Measurements from ENCODE around the gene UNG. TPM values are rescaled to one million over a fixed set of nuclear protein-coding genes. Genes with fewer than 3 reads are reported as not detected.
A peak's percentile ranks its signal among the peaks of the same experiment; 100 is the strongest.

The UNG gene
- total RNA-seq, 1 experiment from 2014 or later: 188 TPM

DNA sequence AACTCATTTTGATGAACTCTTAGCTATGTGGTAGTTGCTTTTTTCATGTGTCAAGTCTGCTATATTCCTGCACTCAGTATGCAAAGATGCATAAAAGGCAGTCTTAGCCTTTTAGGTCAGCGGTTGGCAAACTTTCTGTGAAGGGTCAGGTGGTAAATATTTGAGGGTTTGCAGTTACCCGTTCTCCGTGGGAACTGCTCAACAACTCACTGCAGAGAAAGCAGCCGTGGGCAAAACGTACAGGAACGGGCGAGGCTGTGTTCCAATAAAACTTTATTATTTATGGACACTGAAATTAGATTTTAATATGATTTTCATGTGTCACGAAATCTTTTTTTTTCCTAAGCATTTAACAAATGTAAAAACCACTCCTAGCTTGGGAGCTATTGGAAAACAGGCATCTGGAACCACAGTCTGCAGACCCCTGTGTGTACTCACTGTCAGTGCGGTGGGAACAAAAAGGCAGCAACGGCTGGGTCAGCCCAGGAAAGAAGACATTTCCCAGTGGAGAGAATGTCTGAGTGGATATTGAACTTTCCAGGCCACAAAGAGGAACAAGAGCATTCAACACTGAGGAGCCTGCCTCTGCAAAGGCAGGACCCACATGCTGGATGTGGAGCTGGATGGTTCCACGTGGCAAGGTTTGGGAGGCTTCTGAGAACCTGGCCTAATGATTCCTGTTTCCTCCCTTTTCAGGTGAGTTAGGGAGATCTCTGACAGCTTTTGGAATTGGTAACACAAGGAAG, 15.5 kb downstream of the UNG start:
- H3K4me1 ChIP-seq (ENCODE audit: insufficient read depth, low read length): peaks cover 6% of the 10 kb centered on the region; the same call in 1 of the 2 replicates
- H2BK5ac ChIP-seq (ENCODE audit: insufficient read length, low read length): no peak overlapping the region
- H2AK5ac ChIP-seq (ENCODE audit: insufficient read length, low read length): no peak overlapping the region
- no peak overlapping the region for H3K56ac ChIP-seq (ENCODE audit: insufficient read length, low read depth, low read length)
- no peaks in the 10 kb centered on the region for H3K79me2 ChIP-seq (ENCODE audit: insufficient read depth, low read length)
- no peak overlapping the region for H3K18ac ChIP-seq (ENCODE audit: insufficient read length, low read depth, low read length)
- DNase-seq: no peak
- H4K5ac ChIP-seq (ENCODE audit: insufficient read length, low read depth, low read length): no peak overlapping the region
- H3K9ac ChIP-seq (ENCODE audit: extremely low read depth, insufficient read length, low read length): no peak overlapping the region
- H3K9me3 ChIP-seq (ENCODE audit: control insufficient read depth, low read depth, low read length): no peaks in the 10 kb centered on the region
- H2AFZ ChIP-seq (ENCODE audit: low read length): no peak overlapping the region
- no peak overlapping the region for H3K4me2 ChIP-seq (ENCODE audit: insufficient read depth, insufficient read length, low read length)
- no peak overlapping the region for H2BK15ac ChIP-seq (ENCODE audit: low read depth, low read length)
- TF ChIP-seq, protein P1, sequence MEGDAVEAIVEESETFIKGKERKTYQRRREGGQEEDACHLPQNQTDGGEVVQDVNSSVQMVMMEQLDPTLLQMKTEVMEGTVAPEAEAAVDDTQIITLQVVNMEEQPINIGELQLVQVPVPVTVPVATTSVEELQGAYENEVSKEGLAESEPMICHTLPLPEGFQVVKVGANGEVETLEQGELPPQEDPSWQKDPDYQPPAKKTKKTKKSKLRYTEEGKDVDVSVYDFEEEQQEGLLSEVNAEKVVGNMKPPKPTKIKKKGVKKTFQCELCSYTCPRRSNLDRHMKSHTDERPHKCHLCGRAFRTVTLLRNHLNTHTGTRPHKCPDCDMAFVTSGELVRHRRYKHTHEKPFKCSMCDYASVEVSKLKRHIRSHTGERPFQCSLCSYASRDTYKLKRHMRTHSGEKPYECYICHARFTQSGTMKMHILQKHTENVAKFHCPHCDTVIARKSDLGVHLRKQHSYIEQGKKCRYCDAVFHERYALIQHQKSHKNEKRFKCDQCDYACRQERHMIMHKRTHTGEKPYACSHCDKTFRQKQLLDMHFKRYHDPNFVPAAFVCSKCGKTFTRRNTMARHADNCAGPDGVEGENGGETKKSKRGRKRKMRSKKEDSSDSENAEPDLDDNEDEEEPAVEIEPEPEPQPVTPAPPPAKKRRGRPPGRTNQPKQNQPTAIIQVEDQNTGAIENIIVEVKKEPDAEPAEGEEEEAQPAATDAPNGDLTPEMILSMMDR (conservative IDR thresholded peaks at IDR 0.05): no peak
- no peak overlapping the region for H2BK12ac ChIP-seq (ENCODE audit: insufficient read length, low read depth, low read length)
- no peak overlapping the region for H3T11ph ChIP-seq (ENCODE audit: low read length)
- peaks cover 6 to 29% (median 19%) of the 10 kb centered on the region in 3 experiments; a peak in 6 of 7 replicates for H3K36me3 Mint-ChIP-seq (ENCODE audit: insufficient read depth in 1 of 3, low read depth in 3 of 3)
- H3K23me2 ChIP-seq (ENCODE audit: insufficient read length, low read depth, low read length, poor library complexity, severe bottlenecking): peaks cover 4% of the 10 kb centered on the region
- H3K27ac ChIP-seq (ENCODE audit: insufficient read length, low read depth, low read length): no peak overlapping the region
- H3K4ac ChIP-seq (ENCODE audit: low read depth, low read length): no peak overlapping the region
- H4K91ac ChIP-seq (ENCODE audit: insufficient read length, low read depth, low read length): no peak overlapping the region
- H4K8ac ChIP-seq (replicated peaks; ENCODE audit: insufficient read length, low read depth, low read length): no peak overlapping the region
- WGBS (ENCODE audit: extremely low coverage, insufficient read length, low lambda C conversion rate): no CpG with 5 or more reads among the region's 11 CpGs
- 0 out of 7 replicates have a peak overlapping the region, but pooled peaks of 1 of the 3 experiments have one; percentile 42 for H3K27ac Mint-ChIP-seq
- no peak overlapping the region for H2BK120ac ChIP-seq (ENCODE audit: low read depth, low read length, poor library complexity, severe bottlenecking)
- H3K9me3 Mint-ChIP-seq: no peaks in the 10 kb centered on the region
- peaks cover 24 to 28% of the 10 kb centered on the region in 2 experiments for H3K4me1 Mint-ChIP-seq
- H3K27me3 ChIP-seq (ENCODE audit: insufficient read depth, low read length): no peaks in the 10 kb centered on the region
- H3K4me3 Mint-ChIP-seq: no peak overlapping the region
- no peak overlapping the region for H3K23ac ChIP-seq (ENCODE audit: insufficient read length, low read depth, low read length)
- H2BK20ac ChIP-seq (ENCODE audit: low read depth, low read length, poor library complexity, severe bottlenecking): no peak overlapping the region
- H3K27me3 Mint-ChIP-seq (ENCODE audit: low read depth): no peaks in the 10 kb centered on the region
- H3K79me1 ChIP-seq (ENCODE audit: insufficient read depth, low read depth, low read length, poor library complexity, severe bottlenecking): no peaks in the 10 kb centered on the region
- no peaks in the 10 kb centered on the region for H4K20me1 ChIP-seq (ENCODE audit: control insufficient read depth, insufficient read depth, insufficient read length)
- H3K14ac ChIP-seq (ENCODE audit: insufficient read depth, low read length): no peak overlapping the region
